CD4-positive, alpha-beta T cell (primary cell): ENCODE measurements around the gene UBN2. TPM values are rescaled to one million over a fixed set of nuclear protein-coding genes. Genes with fewer than 3 reads are reported as not detected.

Experiments
- ATAC-seq: fragments of 200-7000 bp; cut with Tn5 transposase; one replicate; pipeline ENCODE4 v1.10.0; 2022; ENCODE audit warnings: mild to moderate bottlenecking; ENCODE audit not compliant: poor library complexity
- CTCF ChIA-PET: fragments of 350-600 bp; sonication (Branson Sonifier 250); formaldehyde crosslinking; loops from one replicate; lab custom pipeline; 2021; ENCODE audit warnings: antibody characterized with exemption, inconsistent platforms; lab: Charles Lee
- POLR2A ChIA-PET: fragments of 350-600 bp; sonication (Branson Sonifier 250); formaldehyde crosslinking; loops from one replicate; lab custom pipeline; 2021; ENCODE audit warnings: antibody characterized with exemption, inconsistent platforms; lab: Charles Lee
- DNase-seq, 14 experiments: peaks; one replicate each; pipeline ENCODE4 v3.0.0-alpha.2; 2013 to 2020; ENCODE audit warnings: mixed read lengths in 2 of 14
- H3K27ac ChIP-seq, 2 donors: one replicate each; pipeline versions ENCODE4 v1.5.1 to v1.7.0; 2013; ENCODE audit warnings: low read length in 2 of 2, low read depth in 1 of 2, mild to moderate bottlenecking in 1 of 2
- H3K27me3 ChIP-seq, 2 experiments: 1 replicate in 1 of 2; 2 replicates in 1 of 2; pipeline versions ENCODE4 v1.6.1 to v1.7.0; 2013; ENCODE audit warnings: low read length in 2 of 2, control low read depth in 1 of 2, mild to moderate bottlenecking in 1 of 2, moderate library complexity in 1 of 2; ENCODE audit not compliant: insufficient read depth in 2 of 2, control insufficient read depth in 1 of 2
- H3K36me3 ChIP-seq: one replicate; pipeline ENCODE4 v1.6.1; 2013; ENCODE audit warnings: low read length, control low read depth; ENCODE audit not compliant: insufficient read depth
- H3K4me1 ChIP-seq: one replicate; pipeline ENCODE4 v1.6.1; 2013; ENCODE audit warnings: low read length, control low read depth; ENCODE audit not compliant: insufficient read depth
- H3K4me3 ChIP-seq: one replicate; pipeline ENCODE4 v1.5.1; 2013; ENCODE audit warnings: mild to moderate bottlenecking, low read length, moderate library complexity
- H3K9me3 ChIP-seq, 2 experiments: 1 replicate in 1 of 2; 2 replicates in 1 of 2; pipeline versions ENCODE4 v1.6.1 to v1.7.0; 2013; ENCODE audit warnings: low read length in 2 of 2, mild to moderate bottlenecking in 2 of 2, control low read depth in 1 of 2, moderate library complexity in 1 of 2; ENCODE audit not compliant: control insufficient read depth in 1 of 2, insufficient read depth in 1 of 2
- H3K27ac Mint-ChIP-seq: one replicate; pipeline ENCODE4 v1.8.0; 2020; ENCODE audit warnings: mixed read lengths
- H3K27me3 Mint-ChIP-seq: one replicate; pipeline ENCODE4 v1.8.0; 2021; ENCODE audit warnings: mixed read lengths
- H3K36me3 Mint-ChIP-seq: one replicate; pipeline ENCODE4 v1.8.0; 2021; ENCODE audit warnings: low read depth, mixed read lengths
- H3K4me1 Mint-ChIP-seq: one replicate; pipeline ENCODE4 v1.8.0; 2021; ENCODE audit warnings: low read depth, mixed read lengths
- H3K4me3 Mint-ChIP-seq: one replicate; pipeline ENCODE4 v1.8.0; 2020; ENCODE audit warnings: mild to moderate bottlenecking, mixed read lengths
- H3K9me3 Mint-ChIP-seq: one replicate; pipeline ENCODE4 v1.8.0; 2020; ENCODE audit warnings: mixed read lengths
- CTCF ChIP-seq: fragments of 200-600 bp; IDR thresholded peaks from one replicate; pipeline ENCODE4 v1.8.0; 2022; ENCODE audit warnings: antibody characterized with exemption, mild to moderate bottlenecking
- intact Hi-C, 2 experiments: fragments of 100-400 bp; cut with DNase I in 1 of 2; cut with micrococcal nuclease in 1 of 2; formaldehyde crosslinking; loops; one replicate each; pipeline versions ENCODE4 v1.15.1 to v1.9.0; 2023 to 2025; cut with DNase I, micrococcal nuclease
- total RNA-seq, 174 experiments: library from RNA in 2 of 174; stranded (reverse) in 2 of 174; gene quantifications; one replicate each; pipeline ENCODE4 v1.2.3 and lab custom pipeline; 2021 to 2026

UBN2 gene
- total RNA-seq, 2 experiments from 2014 or later = 9.6 to 13.3 TPM

DNA sequence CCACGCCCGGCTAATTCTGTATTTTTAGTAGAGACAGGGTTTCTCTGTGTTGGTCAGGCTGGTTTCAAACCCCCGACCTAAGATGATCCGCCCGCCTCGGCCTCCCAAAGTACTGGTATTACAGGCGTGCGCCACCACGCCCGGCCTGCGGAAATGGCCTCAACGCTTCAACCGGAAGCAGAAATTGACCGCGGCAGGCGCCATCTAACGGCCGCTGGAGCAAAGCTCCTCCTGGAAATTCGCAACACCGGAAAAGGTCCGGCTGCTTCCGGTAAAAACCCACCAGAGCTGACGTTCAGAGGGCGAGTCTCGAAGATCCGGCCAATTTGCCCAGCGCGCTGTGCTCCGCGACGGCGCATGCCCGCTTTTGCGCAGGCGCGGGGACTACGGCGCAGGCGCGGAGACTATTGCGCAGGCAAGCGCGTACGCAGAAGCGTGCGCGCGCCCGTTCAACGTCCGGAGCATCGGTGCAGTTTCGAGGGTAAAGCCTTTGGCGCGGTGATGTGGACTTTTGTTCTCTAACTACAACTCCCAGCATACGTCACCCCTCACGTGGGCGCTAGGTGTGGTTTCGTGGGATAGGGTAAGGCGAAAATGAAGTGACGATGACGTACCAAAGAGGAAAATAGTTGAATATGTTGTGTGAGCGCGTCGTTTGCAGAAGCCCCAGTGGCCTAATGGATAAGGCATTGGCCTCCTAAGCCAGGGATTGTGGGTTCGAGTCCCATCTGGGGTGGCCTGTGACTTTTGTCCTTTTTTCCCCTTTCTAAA is 109.2 kb downstream of the UBN2 start:
- peak; percentile 95 to 100 (median 97) for DNase-seq
- H3K4me1 ChIP-seq = peaks cover 19% of the 10 kb centered on the region
- H3K27ac ChIP-seq = peak overlapping the region; percentile 98 to 99
- H3K27me3 ChIP-seq = no peaks in the 10 kb centered on the region
- intact Hi-C loops = loop anchor here (1.0 to 10.0 kb wide), 5 partner anchors 20 to 588 kb away; partner anchors contain the start of gene UBN2 (in 1 of the 2)
- Mint-ChIP-seq H3K27me3 (peaks cover 8% of the 10 kb centered on the region), H3K4me1 (peaks cover 43% of the 10 kb centered on the region), H3K4me3 (peak overlapping the region; percentile 94), H3K9me3 (peaks cover 4% of the 10 kb centered on the region), H3K27ac (peak overlapping the region; percentile 99), H3K36me3 (peaks cover 31% of the 10 kb centered on the region)
- ChIA-PET POLR2A (interaction anchor here (0.6 to 10.5 kb wide), 11 partner anchors 11 to 838 kb away, joined by 3 to 166 read pairs (median 3); partner anchors contain the start of gene LUC7L2), CTCF (interaction anchor here (0.8 to 1.6 kb wide), 2 partner anchors 20 to 94 kb away, joined by 4 read pairs; partner anchors contain the start of gene LUC7L2)
- peaks cover 0 to 5% of the 10 kb centered on the region in 2 experiments for H3K9me3 ChIP-seq
- peaks cover 3% of the 10 kb centered on the region for H3K36me3 ChIP-seq
- H3K4me3 ChIP-seq = peak overlapping the region; percentile 79
- TF ChIP-seq CTCF = peak; percentile 43
- peak; percentile 82 for ATAC-seq

- Mint-ChIP-seq H3K4me3 (peak overlapping the region; percentile 94), H3K9me3 (peaks cover 4% of the 10 kb centered on the region), H3K27ac (peak overlapping the region; percentile 99), H3K36me3 (peaks cover 32% of the 10 kb centered on the region), H3K27me3 (peaks cover 8% of the 10 kb centered on the region), H3K4me1 (peaks cover 43% of the 10 kb centered on the region)
- POLR2A ChIA-PET = interaction anchor here (0.6 to 10.5 kb wide), 6 partner anchors 17 to 588 kb away, joined by 3 to 166 read pairs (median 4); partner anchors contain the start of gene LUC7L2
- intact Hi-C loops = loop anchor here (1.0 to 10.0 kb wide), 6 partner anchors 19 to 588 kb away; partner anchors contain the start of genes LUC7L2 (in 1 of the 2) and UBN2 (in 1 of the 2)
- CTCF ChIA-PET = no interaction called here
- Histone ChIP-seq H3K36me3 (peaks cover 7% of the 10 kb centered on the region), H3K4me1 (peaks cover 21% of the 10 kb centered on the region), H3K9me3 (peaks cover 0 to 5% of the 10 kb centered on the region in 2 experiments), H3K27ac (peak overlapping the region; percentile 98 to 99), H3K4me3 (peak overlapping the region; percentile 79), H3K27me3 (no peaks in the 10 kb centered on the region)
- ATAC-seq = no peak
- DNase-seq = peak in 1 of 14 experiments; percentile 77
- TF ChIP-seq CTCF = no peak
Measured at GRCh38 chr7:139340808-139341057, 109.7 kb downstream of the UBN2 start.

- Histone ChIP-seq H3K9me3 (peaks cover 0 to 5% of the 10 kb centered on the region in 2 experiments), H3K4me1 (peaks cover 21% of the 10 kb centered on the region), H3K27me3 (no peaks in the 10 kb centered on the region), H3K36me3 (peaks cover 10% of the 10 kb centered on the region), H3K27ac (peak within 1 kb of the TSS; percentile 98 to 99), H3K4me3 (peak within 1 kb of the TSS; percentile 79)
- peak within 1 kb of the TSS; percentile 94 for H3K4me3 Mint-ChIP-seq
- peak; percentile 67 to 92 (median 78) for DNase-seq
- ATAC-seq = peak; percentile 61
- H3K27ac Mint-ChIP-seq = peak within 1 kb of the TSS; percentile 99
- TF ChIP-seq CTCF = peak; percentile 47
- peaks cover 43% of the 10 kb centered on the region for H3K4me1 Mint-ChIP-seq
- peaks cover 8% of the 10 kb centered on the region for H3K27me3 Mint-ChIP-seq
- intact Hi-C loops = loop anchor here (1.0 to 10.0 kb wide), 5 partner anchors 18 to 589 kb away; partner anchors contain the start of genes LUC7L2 (in 1 of the 2) and UBN2 (in 1 of the 2)
- peaks cover 4% of the 10 kb centered on the region for H3K9me3 Mint-ChIP-seq
- peaks cover 35% of the 10 kb centered on the region for H3K36me3 Mint-ChIP-seq
- POLR2A ChIA-PET = interaction anchor here (1.1 to 10.5 kb wide), 4 partner anchors 16 to 589 kb away, joined by 3 to 166 read pairs (median 6); partner anchors contain the start of gene LUC7L2
- CTCF ChIA-PET = no interaction called here
Measured at GRCh38 chr7:139341058-139341775, 110.2 kb downstream of the UBN2 start, which contains the start of gene FMC1. Gene FMC1, plus strand, starts transcription at chr7:139341337. Its CDS starts 48 bp downstream, at chr7:139341385.
